ENCODE results near the gene NUDT4. TPM values are rescaled to one million over a fixed set of nuclear protein-coding genes. Genes with fewer than 3 reads are reported as not detected.
A peak's percentile ranks its signal among the peaks of the same experiment; 100 is the strongest.

Gene NUDT4
- total and polyA plus RNA-seq, 9 of the 15 experiments (the other 6 are each of a cell fraction or from before 2014, with no cell fraction given): 38.1 to 164 (median 99.2) TPM

- TF ChIP-seq MXD1 (CRISPR knock-in tag; IDR thresholded peaks at IDR 0.05; ENCODE audit: borderline replicate concordance, poor library complexity, severe bottlenecking): no peak
- TF ChIP-seq CUX1 (CRISPR knock-in tag; IDR thresholded peaks at IDR 0.05): no peak
- peak; percentile 6; the same call in 1 of the 2 replicates for TF ChIP-seq REST (IDR thresholded peaks at IDR 0.05; ENCODE audit: borderline replicate concordance)
- no peak for TF ChIP-seq REST (CRISPR knock-in tag; IDR thresholded peaks at IDR 0.05; ENCODE audit: low read depth)
- TF ChIP-seq TCF7L2 (IDR thresholded peaks at IDR 0.05; ENCODE audit: low read depth, low read length): no peak
- no peak for TF ChIP-seq ZNF239 (CRISPR knock-in tag; IDR thresholded peaks at IDR 0.05)
- TF ChIP-seq FOXM1 (IDR thresholded peaks at IDR 0.05; ENCODE audit: low read depth): no peak
- TF ChIP-seq FOXM1 (CRISPR knock-in tag; IDR thresholded peaks at IDR 0.05; ENCODE audit: low read depth): no peak
- TF ChIP-seq KLF16 (IDR thresholded peaks at IDR 0.05): no peak
- no peak for TF ChIP-seq ZBTB33 (CRISPR knock-in tag; IDR thresholded peaks at IDR 0.05)
- peak in 1 of 2 experiments; percentile 51 for TF ChIP-seq RAD21 (CRISPR knock-in tag; conservative IDR thresholded peaks at IDR 0.05 in 1 of 2, IDR thresholded peaks at IDR 0.05 in 1 of 2)
Measured at GRCh38 chr12:93380480-93381121, 2.9 kb downstream of the NUDT4 start (continued).
